Measurements from ENCODE around the gene OR10H5. TPM values are rescaled to one million over a fixed set of nuclear protein-coding genes. Genes with fewer than 3 reads are reported as not detected.
"Not testable (repeated sequence)": the region's sequence is repeated elsewhere in the genome, so short reads cannot be mapped to it uniquely, and the experiment has no call there.

Gene OR10H5, protein sequence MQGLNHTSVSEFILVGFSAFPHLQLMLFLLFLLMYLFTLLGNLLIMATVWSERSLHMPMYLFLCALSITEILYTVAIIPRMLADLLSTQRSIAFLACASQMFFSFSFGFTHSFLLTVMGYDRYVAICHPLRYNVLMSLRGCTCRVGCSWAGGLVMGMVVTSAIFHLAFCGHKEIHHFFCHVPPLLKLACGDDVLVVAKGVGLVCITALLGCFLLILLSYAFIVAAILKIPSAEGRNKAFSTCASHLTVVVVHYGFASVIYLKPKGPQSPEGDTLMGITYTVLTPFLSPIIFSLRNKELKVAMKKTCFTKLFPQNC
- not detected in 2 replicates for total RNA-seq (2014; rRNA removed; shearing (Covaris generic))
- not detected in 2 replicates for polyA plus RNA-seq (2015; cell fraction: cytosol; rRNA removed)
- not detected in 2 replicates for polyA plus RNA-seq (2015; cell fraction: nucleus; rRNA removed)

DNA sequence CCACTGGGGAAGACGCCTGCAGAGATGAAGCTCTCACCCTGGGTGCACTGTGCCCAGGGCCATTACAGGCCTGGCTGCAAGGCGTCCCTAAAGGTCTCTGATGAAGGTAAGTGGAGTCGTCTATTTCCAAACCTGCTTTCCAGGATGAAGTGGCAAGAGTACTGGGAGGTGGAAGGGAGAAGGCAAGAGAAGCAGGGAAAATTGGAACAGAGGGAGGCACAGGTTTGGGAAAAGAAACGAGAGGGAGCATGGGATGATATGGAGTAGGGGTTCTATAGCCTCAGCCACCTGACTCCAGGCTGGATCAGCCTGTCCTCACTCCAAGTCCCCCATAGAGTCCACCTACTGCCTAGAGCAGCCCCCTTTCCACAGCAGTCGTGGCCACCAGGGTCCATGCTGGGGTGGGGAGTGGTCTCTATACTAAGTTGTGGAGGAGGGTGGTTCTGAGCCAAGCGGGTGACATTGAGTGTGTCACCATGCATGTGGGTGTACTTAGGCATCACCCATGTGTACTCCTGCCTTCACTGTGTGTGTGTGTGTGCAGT, at the start of gene OR10H5:
Gene OR10H5 (plus strand): TSS at position 51 of the 545 bp plus-strand sequence. CDS start 6,388 bp downstream, outside the sequence.
- DNase-seq (ENCODE audit: low read depth): no peak

DNA sequence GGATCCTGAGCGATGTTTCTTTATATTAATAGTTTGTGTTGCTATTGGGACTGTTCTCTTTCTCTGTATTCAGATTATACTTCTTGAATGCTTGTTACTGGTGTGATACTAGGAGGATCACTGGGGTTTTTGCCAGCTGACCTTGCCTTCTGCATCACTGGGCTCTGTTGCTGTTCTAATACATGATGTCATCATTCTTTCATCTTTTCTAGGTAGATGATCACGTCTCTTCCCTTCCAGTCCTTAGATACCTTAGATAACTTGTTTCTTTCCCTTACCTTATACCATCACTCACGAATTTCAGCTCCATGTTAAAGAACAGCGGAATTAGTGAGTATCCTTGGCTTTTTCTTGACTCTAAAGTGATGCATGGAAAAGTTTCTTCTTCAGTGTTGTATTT, 49.7 kb upstream of the OR10H5 start, which contains the start of gene OR10H3:
Gene OR10H3 (plus strand): TSS at position 264 of the 400 bp plus-strand sequence. CDS start 3,408 bp downstream, outside the sequence.
- no peak for DNase-seq (ENCODE audit: low read depth)

DNA sequence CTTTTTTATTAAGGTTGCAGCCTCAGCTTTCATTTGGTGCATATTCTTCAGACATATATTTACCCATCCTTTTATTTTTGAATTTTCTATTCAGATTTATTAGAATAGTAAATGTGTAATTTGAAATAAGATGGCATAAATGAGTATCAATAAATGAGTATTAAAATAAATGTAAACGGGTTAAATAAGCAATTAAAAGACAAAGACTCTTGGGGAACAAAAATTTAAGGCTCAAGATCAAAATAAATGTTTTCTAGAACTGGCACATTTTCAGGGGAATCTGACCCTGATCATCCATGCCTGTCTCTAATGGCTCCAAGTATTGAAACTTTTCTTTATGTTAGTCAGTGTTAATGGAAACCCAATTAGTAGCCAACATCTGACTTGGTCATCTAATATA, 46.7 kb upstream of the OR10H5 start:
- no peak for DNase-seq (ENCODE audit: low read depth)

DNA sequence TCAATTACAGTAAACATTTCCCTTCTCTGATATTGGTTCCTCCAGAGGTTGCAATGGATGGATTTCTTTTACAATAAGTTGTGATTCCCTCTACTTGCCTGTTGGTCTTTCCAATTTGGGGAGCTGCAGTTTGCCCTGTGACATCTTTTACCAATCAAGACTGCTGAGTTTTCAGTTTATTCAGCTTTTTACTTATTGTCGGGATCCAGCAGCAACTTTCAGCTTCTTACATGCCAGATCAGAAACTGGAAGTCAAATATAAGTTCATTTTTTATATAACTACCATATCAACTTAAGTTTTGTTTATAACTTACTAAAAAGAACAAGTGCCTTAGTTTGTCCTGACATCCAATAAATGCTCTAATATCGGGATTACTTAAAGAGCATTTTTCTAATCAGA, 39.2 kb upstream of the OR10H5 start:
- no peak for DNase-seq (ENCODE audit: low read depth)

DNA sequence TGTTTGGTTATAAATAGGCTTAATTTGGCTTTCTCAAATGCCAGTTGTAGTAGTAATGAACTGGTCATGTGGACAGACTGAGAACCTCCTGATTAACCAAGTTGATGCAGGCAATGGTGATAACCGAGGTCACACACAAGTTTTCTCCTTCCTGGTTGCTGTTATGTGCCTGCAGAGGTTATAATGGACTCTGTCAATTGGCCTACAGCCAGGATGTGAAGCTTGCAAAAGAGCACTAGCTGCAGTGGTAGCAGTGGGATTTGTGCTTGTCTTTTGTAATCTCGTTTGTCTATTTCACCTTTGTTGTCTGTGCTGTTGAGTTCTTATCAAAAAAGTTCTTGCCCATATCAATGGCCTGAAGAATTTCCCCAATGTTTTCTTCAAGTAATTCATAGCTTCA, 29.1 kb upstream of the OR10H5 start:
- no peak for DNase-seq (ENCODE audit: low read depth)

DNA sequence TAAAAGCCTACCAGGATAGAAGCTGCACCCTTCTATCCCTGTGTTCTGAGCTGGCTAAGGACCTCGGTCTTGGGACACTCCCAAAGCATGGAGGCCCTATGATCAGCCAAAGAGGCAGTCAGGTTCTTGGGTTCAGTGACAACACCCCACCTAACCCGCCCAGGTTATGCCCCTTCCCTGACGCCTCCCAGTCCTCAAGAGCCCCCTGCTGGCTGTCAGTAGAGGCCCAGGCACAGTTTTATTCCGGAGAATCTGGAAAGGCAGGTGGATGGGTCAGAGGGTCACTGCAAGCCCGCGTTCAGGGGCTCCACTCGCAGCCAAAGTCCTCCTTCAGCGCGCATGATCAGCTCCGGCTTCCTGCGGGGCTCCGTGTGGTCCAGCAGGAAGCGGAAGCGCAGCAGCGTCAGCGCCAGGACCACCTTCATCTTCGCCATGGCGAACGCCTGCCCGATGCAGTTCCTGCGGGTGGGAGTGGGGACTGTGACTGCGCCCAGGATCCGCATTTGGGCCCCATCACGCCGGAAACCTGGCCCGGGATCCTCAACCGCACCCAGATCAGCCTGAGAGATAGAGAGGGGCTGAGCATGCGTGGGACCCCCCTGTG, 27.4 kb upstream of the OR10H5 start:
- no peak for DNase-seq (ENCODE audit: low read depth)

DNA sequence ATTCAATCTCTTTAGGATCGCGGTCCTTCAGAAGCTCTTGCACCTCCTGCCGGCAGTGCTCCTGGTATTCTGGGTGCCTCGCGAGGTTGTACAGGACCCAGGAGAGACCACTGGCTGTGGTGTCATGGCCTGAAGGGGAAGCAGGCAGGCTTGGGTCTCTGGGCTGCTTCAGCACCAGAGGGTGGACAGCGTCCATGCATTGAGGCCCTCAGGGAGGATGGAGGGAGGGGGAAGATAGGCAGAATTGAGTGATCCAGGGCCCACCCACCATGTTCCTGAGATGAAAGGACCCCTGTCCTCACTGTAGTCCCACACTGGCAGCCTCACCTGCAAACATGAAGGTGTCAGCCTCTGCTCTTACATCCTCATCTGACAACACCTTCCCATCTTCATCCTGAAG, 17.9 kb upstream of the OR10H5 start:
- DNase-seq (ENCODE audit: low read depth): no peak

DNA sequence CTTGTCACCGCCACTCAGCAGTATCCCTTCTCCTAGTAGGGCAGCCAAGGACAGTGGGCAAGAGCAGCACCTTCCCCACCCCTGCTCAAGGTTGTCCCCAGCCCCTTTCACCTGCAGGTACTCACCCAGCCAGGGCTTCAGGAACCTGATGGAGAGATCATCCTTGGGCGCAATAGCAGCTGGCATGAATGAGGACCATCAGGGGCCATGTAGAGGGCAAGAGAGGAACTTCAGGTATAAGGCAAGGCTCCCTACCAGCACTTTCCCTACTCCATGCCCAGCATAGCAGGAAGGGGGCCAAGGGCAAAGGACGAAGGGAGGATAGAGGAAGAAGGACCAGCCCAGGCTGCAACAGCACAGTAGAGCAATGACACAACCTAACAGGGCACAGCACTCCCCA, 13.3 kb upstream of the OR10H5 start:
- DNase-seq (ENCODE audit: low read depth): not testable (repeated sequence)

DNA sequence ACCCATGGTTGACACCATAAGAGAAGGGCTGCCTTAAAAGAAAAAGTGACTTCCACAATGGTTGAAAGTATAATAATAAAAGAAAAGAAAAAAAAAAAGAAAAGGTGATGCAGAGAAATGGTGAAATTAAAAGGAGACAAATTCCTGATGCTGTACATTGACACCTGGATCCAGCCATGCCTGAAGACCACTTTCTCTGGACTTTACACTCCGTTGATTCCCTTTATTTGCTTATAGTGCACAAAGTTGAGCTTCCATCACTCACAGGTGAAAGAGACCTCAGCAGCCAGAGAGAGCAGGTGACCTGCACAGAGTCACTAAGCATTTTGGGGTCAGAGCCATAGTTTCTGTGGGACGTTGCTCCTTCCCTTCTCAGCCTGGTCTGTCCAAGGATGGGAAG, 12.2 kb upstream of the OR10H5 start:
- no peak for DNase-seq (ENCODE audit: low read depth)

DNA sequence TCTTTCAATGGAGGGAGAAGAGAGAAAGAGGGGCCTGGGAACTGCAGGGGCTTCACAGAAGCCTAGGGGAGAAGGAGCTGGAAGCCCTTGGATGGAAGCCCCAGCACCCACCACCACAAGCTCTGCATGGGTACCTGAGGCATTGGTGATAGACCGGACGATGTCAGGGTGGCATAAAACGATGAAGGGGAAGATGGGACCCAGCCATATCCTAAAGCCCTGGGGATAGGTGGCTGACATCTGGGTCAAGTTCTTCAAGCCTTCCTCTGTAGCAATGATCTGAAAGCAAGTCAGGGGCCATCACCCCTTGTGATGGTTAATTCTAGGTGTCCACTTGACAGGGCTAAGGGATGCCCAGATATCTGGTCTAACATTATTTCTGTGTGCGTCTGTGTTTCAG, 11.2 kb upstream of the OR10H5 start:
- DNase-seq (ENCODE audit: low read depth): no peak

DNA sequence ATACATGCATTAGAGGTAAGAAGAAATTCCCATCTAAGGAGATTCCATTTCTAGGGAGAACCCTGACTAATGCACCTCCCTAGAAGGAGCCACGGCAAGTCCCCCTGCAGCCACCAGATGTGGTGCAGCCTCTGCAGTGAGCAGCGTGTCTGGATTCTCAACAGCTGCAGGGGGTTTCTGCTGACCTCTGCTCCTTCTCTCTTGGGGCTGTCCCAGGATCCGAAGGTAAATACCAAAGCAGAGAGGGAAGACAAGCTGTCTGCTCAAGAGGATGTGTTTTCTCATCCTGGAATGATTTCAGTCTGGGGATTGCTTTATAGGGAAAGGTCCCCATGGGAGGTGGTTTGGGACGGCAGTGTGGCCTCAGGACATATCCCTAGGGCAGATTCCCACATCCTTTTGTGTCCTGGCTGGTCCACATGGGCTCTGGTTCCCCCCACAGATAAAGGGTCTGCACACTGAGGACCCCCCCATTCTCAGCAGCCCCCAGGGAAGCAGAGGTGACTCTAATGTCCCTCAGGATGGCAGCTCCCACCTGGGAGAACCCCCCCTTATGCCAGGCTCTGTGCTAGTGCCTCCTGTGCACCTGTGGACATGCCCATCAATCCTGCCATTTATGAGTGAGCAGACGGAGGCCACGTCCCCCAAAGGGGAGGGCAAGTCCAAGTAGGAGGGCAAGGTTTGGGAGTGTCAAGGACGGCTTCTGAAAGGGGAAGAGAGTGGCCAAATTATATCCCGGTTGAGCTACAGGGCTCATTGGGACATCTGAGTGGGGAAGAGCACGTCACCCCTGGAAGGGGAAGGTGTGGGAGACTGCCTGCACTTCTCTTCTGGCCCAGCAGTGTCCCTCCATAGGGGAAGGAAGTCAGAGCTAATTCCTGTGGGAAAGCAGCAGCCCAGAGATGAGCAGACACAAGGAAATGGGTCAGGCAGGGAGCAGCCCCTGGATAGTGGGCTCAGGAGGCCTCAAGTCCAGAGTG, 10.2 kb upstream of the OR10H5 start:
- DNase-seq (ENCODE audit: low read depth): no peak

DNA sequence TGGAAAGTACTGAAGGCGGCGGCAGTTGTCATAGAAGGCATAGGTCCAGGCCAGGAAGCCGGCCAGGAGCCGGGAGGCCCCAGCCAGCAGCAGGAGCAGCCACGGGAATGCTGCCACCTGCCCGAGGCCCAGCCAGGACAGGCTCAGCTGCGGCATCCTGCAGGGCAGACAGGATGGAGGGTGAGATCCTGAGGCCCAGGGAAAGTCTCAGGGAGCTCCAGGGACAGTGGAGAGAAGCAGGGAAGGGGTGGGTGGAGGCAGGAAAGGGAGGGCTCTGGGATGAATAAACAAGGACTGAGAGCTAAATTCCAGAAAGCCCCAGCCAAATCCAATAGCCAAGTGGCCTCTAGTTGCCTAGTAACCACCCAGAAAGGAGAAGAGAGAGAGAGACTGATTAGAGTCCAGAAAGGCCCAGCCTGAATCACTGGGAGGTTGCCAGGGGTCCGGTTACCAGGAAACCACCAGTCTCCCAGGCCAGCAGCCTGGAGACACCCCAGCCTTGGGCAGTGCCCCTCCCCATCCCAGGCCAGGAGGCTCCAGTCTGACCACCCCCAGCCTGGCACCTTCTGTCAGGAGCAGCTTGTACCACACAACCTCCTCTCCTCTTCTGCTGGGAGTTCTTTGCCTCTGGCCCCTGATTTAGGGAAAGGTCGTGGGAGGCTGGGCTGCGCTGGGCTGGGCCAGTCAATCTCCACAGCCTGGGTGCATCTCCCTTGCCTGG, 7.5 kb upstream of the OR10H5 start:
- peak; percentile 55 for DNase-seq (ENCODE audit: low read depth)

DNA sequence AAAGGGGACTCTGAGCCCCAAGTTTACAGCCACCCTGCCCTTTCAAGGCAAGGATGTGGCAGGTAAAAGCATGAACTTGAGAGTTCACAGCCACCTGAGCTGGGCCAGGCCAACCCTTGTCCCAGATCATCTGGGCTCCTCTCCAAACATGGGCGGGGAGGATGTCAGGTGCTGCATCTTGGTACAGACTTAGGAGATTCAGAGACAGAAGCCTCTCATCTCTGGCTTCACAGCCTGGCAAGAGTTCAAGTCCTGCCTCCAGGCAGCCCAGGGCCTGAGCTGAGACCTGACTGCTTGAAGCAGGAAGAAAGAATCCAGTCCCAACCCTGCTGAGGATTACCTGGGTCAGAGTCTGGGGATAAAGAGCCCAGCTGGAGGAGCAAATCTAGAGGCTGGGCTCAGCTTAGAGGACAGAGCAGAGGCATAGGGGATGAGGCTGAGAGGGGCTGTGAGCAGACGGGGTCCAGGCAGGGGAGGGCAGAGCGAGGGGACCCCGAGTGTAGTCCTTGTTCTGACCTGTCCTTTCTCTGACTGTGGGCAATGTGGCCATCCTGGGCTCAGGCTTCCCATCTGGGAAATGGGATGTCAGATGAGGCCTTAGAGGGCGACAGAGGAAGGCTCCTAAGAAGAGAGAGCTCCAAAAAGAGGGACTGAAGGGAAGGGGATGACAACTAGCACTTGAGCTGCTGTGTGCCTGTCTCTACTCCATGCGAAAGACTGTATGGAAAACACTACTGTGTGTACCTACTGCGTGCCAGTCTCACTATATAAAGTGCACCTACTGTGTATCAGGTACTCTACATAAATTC, 6.6 kb upstream of the OR10H5 start:
- DNase-seq (ENCODE audit: low read depth): no peak

DNA sequence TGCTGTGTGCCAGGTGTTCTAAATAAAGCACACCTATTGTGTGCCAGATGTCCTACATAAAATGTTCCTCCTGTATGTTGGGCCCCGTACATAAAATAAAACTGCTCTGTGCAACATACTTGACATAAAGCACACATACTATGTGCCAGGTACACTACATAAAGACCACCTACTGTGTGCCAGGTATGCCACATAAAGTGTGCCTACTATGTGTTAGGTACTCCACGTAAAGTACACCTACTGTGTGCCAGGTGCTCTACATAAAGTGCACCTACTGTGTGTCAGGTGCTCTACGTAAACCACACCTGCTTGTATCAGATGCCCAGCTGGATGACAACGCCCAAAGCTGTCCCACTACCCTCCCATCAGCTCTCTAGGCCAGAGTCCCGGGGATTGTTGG, 5.8 kb upstream of the OR10H5 start:
- no peak for DNase-seq (ENCODE audit: low read depth)

DNA sequence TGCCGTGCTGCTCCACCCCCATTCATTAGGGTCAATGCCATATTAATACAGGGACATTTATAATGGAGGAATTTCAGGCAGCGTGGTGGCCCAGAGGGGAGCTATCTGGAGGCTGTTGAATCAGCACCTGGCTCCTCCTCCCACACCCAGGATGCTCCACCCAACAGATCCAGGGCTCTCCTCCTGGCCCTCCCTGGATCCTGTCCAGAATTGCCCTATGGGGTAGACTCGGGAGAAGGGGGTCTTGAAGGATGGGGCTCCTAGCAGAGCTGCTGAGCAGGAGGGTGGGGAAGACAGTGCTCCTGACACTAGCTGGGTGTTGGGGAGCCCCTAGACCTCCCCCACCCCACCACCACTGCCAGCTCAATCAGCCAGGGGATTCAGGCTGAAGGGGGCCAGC, 5.2 kb upstream of the OR10H5 start:
- DNase-seq (ENCODE audit: low read depth): no peak

DNA sequence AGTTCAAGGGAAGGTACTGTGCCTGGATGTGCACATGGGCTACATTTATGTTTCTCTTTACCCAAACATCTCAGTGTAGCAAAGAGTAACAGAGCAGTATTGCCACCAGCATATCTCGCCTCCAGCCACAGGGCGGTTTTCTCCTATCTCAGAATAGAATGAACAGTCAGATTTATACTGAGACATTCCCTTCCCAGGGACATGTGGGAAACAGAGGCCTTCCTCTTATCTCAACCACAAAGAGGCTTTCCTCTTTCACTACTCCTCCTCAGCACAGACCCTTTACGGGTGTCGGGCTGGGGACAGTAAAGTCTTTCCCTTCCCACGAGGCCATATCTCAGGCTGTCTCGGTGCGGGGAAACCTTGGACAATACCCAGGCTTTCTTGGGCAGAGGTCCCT, 4.6 kb upstream of the OR10H5 start:
- not testable (repeated sequence) for DNase-seq (ENCODE audit: low read depth)

DNA sequence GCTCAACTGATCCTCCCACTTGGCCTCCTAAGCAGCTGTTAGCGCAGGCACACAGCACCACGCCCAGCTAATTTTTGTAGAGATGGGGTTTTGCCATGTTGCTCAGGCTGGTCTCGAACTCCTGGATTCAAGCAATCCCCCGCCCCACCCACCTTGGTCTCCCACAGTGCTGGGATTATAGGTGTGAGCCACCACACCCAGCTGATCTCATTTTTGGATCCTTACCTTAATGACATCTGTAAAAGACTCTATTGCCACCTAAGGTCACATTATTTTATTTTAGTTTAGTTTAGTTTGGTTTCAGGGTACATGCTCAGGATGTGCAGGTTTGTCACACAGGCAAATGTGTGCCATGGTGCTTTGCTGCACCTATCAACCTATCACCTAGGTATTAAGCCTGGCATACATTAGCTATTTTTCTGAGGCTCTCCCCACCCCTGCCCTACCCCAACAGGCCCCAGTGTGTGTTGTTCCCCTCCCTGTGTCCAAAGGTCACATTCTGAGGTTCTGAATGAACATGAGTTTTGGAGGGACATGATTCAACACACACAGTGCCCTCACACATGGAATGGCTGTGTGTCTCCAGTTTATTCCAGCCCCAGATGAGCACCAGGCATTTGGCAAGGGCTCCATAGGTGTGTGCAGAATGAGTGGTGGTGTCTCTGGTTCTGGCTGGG, 1.3 kb downstream of the OR10H5 start:
- no peak for DNase-seq (ENCODE audit: low read depth)

DNA sequence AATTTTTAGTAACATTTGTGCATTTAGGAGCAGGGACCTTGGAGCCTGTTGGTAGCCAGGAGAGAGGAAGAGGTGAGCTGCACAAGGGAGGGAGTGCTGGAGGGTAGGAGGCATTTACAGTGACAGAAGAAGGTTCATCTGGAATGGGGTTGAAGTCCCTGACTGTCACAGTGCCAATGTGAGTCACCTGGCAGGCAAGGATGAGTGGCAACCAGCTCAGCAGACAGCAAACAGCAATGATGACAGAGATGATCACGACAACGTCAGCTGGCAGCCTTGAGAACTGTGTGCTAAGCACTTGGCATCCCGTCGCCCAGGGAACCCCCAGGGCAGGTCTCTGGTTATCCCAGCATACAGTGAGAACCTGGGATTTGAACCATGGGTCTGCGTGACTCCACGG, 2.6 kb downstream of the OR10H5 start:
- DNase-seq (ENCODE audit: low read depth): no peak

DNA sequence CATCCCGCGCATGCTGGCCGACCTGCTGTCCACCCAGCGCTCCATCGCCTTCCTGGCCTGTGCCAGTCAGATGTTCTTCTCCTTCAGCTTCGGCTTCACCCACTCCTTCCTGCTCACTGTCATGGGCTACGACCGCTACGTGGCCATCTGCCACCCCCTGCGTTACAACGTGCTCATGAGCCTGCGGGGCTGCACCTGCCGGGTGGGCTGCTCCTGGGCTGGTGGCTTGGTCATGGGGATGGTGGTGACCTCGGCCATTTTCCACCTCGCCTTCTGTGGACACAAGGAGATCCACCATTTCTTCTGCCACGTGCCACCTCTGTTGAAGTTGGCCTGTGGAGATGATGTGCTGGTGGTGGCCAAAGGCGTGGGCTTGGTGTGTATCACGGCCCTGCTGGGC, 6.8 kb downstream of the OR10H5 start:
- not testable (repeated sequence) for DNase-seq (ENCODE audit: low read depth)
